Neural crest cell (in vitro differentiated cells): Measurements from ENCODE around the gene PNKP. TPM values are rescaled to one million over a fixed set of nuclear protein-coding genes. Genes with fewer than 3 reads are reported as not detected.
"Not testable (repeated sequence)": the region's sequence is repeated elsewhere in the genome, so short reads cannot be mapped to it uniquely, and the experiment has no call there.

Source experiments
- DNase-seq: peaks from one replicate; pipeline ENCODE4 v3.0.0; 2021; ENCODE audit warnings: low read depth, mixed read lengths, low spot score
- H3K27ac Mint-ChIP-seq: one replicate; pipeline ENCODE4 v1.8.0; 2021; ENCODE audit warnings: mild to moderate bottlenecking, mixed read lengths; ENCODE audit not compliant: unreplicated experiment
- H3K27me3 Mint-ChIP-seq: 2 replicates; pipeline ENCODE4 v1.8.0; 2021; ENCODE audit warnings: low read depth, mild to moderate bottlenecking, mixed read lengths
- H3K36me3 Mint-ChIP-seq: 2 replicates; pipeline ENCODE4 v1.8.0; 2021; ENCODE audit warnings: low read depth, mild to moderate bottlenecking, mixed read lengths
- H3K4me1 Mint-ChIP-seq: 2 replicates; pipeline ENCODE4 v1.8.0; 2021; ENCODE audit warnings: mixed read lengths
- H3K4me3 Mint-ChIP-seq: one replicate; pipeline ENCODE4 v1.8.0; 2021; ENCODE audit warnings: mild to moderate bottlenecking, mixed read lengths
- H3K9me3 Mint-ChIP-seq: 2 replicates; pipeline ENCODE4 v1.8.0; 2021; ENCODE audit warnings: mixed read lengths
- CTCF ChIP-seq: fragments of 200-600 bp; sonication (generic); conservative IDR thresholded peaks from 2 replicates; pipeline ENCODE4 v1.5.0; 2021; ENCODE audit warnings: antibody characterized with exemption, mild to moderate bottlenecking
- total RNA-seq: library from RNA; stranded (reverse); gene quantifications from 2 replicates; pipeline ENCODE4 v1.2.1, GENCODE V29; 2021

The PNKP gene
- total RNA-seq, 1 donor from 2014 or later, result 135 TPM

GRCh38 chr19:49827034-49827433, 40.3 kb downstream of the PNKP start:
- Mint-ChIP-seq H3K4me3 (no peak overlapping the region), H3K36me3 (peaks cover 10% of the 10 kb centered on the region), H3K4me1 (peaks cover 7% of the 10 kb centered on the region), H3K9me3 (no peaks in the 10 kb centered on the region), H3K27me3 (no peaks in the 10 kb centered on the region), H3K27ac (no peak overlapping the region)
- no peak for TF ChIP-seq CTCF
- DNase-seq, result no peak

- peaks cover 15% of the 10 kb centered on the region for H3K4me1 Mint-ChIP-seq
- DNase-seq, result no peak
- peaks cover 10% of the 10 kb centered on the region for H3K36me3 Mint-ChIP-seq
- no peak overlapping the region for H3K4me3 Mint-ChIP-seq
- no peaks in the 10 kb centered on the region for H3K27me3 Mint-ChIP-seq
- H3K9me3 Mint-ChIP-seq, result no peaks in the 10 kb centered on the region
- no peak for TF ChIP-seq CTCF
- no peak overlapping the region for H3K27ac Mint-ChIP-seq
Observed at GRCh38 chr19:49824662-49825061, 42.7 kb downstream of the PNKP start.

GRCh38 chr19:49823472-49823871, 43.9 kb downstream of the PNKP start:
- DNase-seq, result no peak
- no peaks in the 10 kb centered on the region for H3K27me3 Mint-ChIP-seq
- H3K9me3 Mint-ChIP-seq, result no peaks in the 10 kb centered on the region
- H3K4me3 Mint-ChIP-seq, result peak overlapping the region; percentile 68
- H3K27ac Mint-ChIP-seq, result no peak overlapping the region
- TF ChIP-seq CTCF, result no peak
- peaks cover 23% of the 10 kb centered on the region for H3K4me1 Mint-ChIP-seq
- H3K36me3 Mint-ChIP-seq, result peaks cover 10% of the 10 kb centered on the region

- Mint-ChIP-seq H3K36me3 (peaks cover 5% of the 10 kb centered on the region), H3K27me3 (no peaks in the 10 kb centered on the region), H3K27ac (peak overlapping the region; percentile 43), H3K4me1 (peaks cover 29% of the 10 kb centered on the region), H3K4me3 (peak overlapping the region; percentile 100), H3K9me3 (no peaks in the 10 kb centered on the region)
- no peak for TF ChIP-seq CTCF
- no peak for DNase-seq
Observed at GRCh38 chr19:49820125-49820524, 47.3 kb downstream of the PNKP start.

GRCh38 chr19:49819452-49820115, 47.8 kb downstream of the PNKP start:
- H3K36me3 Mint-ChIP-seq, H3K9me3 Mint-ChIP-seq, H3K27me3 Mint-ChIP-seq, DNase-seq: not testable (repeated sequence)
- peak overlapping the region; percentile 79 for H3K27ac Mint-ChIP-seq
- peaks cover 29% of the 10 kb centered on the region for H3K4me1 Mint-ChIP-seq
- H3K4me3 Mint-ChIP-seq, result peak overlapping the region; percentile 100

- H3K4me3 Mint-ChIP-seq, result peak overlapping the region; percentile 100
- H3K4me1 Mint-ChIP-seq, result peaks cover 34% of the 10 kb centered on the region
- peak overlapping the region; percentile 99 for H3K27ac Mint-ChIP-seq
- no peaks in the 10 kb centered on the region for H3K9me3 Mint-ChIP-seq
- H3K27me3 Mint-ChIP-seq, result no peaks in the 10 kb centered on the region
- H3K36me3 Mint-ChIP-seq, result peaks cover 5% of the 10 kb centered on the region
- DNase-seq, result no peak
- TF ChIP-seq CTCF, result no peak
Observed at GRCh38 chr19:49818649-49819370, 48.6 kb downstream of the PNKP start.
